ENCODE measurements around the gene NUDT14. TPM values are rescaled to one million over a fixed set of nuclear protein-coding genes. Genes with fewer than 3 reads are reported as not detected.

The NUDT14 gene
- polyA plus RNA-seq, 3 donors, result 22.0 to 37.4 (median 23.9) TPM

DNA sequence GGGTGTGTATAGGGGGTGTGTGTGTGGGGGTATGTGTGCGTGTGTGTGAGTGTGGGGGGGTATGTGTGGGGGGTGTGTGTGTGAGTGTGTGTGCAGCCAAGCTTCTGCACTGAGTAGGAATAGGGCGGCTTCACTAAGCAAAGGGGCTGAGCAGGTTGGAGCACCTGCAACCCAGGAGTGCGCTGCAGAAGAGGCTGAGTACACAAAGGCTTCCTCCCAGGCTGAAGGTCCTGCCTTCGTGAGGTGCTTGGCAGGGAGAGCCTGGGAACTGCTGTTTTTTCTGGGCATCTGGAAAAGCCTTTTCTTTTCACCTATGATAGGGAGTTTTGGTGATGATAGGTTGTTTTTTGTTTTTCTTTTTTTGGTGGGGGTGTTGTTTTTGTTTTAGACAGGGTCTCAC is 6.0 kb upstream of the NUDT14 start:
- Mint-ChIP-seq H3K27ac (no peak overlapping the region), H3K27me3 (ENCODE audit: low read depth in 3 of 3) (peaks cover 16 to 56% (median 22%) of the 10 kb centered on the region in 3 donors), H3K4me1 (peaks cover 10% of the 10 kb centered on the region), H3K36me3 (no peaks in the 10 kb centered on the region), H3K4me3 (no peak overlapping the region), H3K9me3 (peaks cover 5 to 13% (median 9%) of the 10 kb centered on the region in 7 donors)
- peaks cover 4 to 10% of the 10 kb centered on the region in 2 donors for H3K9me3 ChIP-seq (replicated peaks in 1 of 2; ENCODE audit: control insufficient read depth in 1 of 2, insufficient read depth in 1 of 2, low read length in 2 of 2)
- no peaks in the 10 kb centered on the region for H4K20me1 ChIP-seq (ENCODE audit: insufficient read depth, low read length)
- TF ChIP-seq, protein P1, sequence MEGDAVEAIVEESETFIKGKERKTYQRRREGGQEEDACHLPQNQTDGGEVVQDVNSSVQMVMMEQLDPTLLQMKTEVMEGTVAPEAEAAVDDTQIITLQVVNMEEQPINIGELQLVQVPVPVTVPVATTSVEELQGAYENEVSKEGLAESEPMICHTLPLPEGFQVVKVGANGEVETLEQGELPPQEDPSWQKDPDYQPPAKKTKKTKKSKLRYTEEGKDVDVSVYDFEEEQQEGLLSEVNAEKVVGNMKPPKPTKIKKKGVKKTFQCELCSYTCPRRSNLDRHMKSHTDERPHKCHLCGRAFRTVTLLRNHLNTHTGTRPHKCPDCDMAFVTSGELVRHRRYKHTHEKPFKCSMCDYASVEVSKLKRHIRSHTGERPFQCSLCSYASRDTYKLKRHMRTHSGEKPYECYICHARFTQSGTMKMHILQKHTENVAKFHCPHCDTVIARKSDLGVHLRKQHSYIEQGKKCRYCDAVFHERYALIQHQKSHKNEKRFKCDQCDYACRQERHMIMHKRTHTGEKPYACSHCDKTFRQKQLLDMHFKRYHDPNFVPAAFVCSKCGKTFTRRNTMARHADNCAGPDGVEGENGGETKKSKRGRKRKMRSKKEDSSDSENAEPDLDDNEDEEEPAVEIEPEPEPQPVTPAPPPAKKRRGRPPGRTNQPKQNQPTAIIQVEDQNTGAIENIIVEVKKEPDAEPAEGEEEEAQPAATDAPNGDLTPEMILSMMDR (IDR thresholded peaks at IDR 0.05), result no peak
- no peak overlapping the region for H3K4me3 ChIP-seq (replicated peaks in 1 of 3; ENCODE audit: low read depth in 2 of 3, low read length in 3 of 3)
- no peaks in the 10 kb centered on the region for H3K79me2 ChIP-seq (ENCODE audit: insufficient read depth, low read length)
- no peaks in the 10 kb centered on the region for H3K36me3 ChIP-seq (replicated peaks in 1 of 2; ENCODE audit: control insufficient read depth in 1 of 2, insufficient read depth in 2 of 2, low read length in 2 of 2)
- H3K4me1 ChIP-seq (ENCODE audit: control insufficient read depth in 1 of 2, insufficient read depth in 2 of 2, low read length in 2 of 2), result peaks cover 8 to 10% of the 10 kb centered on the region in 2 donors
- 78% methylated on average over 3 of the region's 4 CpGs for WGBS (ENCODE audit: insufficient coverage)
- no peak for DNase-seq
- H3K27me3 ChIP-seq (ENCODE audit: control insufficient read depth in 2 of 2, insufficient read depth in 2 of 2, low read length in 2 of 2), result peaks cover 0 to 10% of the 10 kb centered on the region in 2 donors
- intact Hi-C loops (cut with micrococcal nuclease), result no loop called here
- H3K27ac ChIP-seq (ENCODE audit: low read depth in 1 of 2, low read length in 2 of 2), result no peak overlapping the region
- H3K4me2 ChIP-seq (replicated peaks; ENCODE audit: extremely low read depth, low read length, poor library complexity, severe bottlenecking), result no peak overlapping the region
- H3K9ac ChIP-seq (ENCODE audit: insufficient read depth, low read length, poor library complexity, severe bottlenecking), result no peak overlapping the region
- no peak overlapping the region for H2AFZ ChIP-seq (ENCODE audit: insufficient read depth, low read depth, low read length, poor library complexity, severe bottlenecking)

DNA sequence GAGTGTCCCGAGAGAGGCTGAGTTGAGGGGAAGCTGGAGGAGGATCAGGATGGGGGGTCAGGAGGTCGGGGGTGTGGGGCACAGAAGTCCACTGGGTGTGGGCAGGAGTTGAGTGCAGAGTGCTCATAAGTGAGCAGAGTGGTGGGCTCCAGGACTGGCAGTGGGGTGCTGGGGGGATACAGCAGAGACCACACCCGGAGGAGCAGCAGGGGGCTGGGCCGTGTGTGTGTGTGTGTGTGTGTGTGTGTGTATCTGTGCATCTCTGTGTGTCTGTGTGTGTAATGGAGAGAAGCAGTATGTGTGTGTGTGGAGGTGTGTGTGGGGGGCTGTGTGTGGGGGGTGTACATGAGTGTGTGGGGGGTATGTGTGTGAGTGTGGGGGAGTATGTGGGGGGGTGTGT is 4.9 kb upstream of the NUDT14 start:
- intact Hi-C loops (cut with micrococcal nuclease), result no loop called here
- no peak overlapping the region for H3K4me2 ChIP-seq (replicated peaks; ENCODE audit: extremely low read depth, low read length, poor library complexity, severe bottlenecking)
- H3K36me3 ChIP-seq (replicated peaks in 1 of 2; ENCODE audit: control insufficient read depth in 1 of 2, insufficient read depth in 2 of 2, low read length in 2 of 2), result no peaks in the 10 kb centered on the region
- H3K4me1 ChIP-seq (ENCODE audit: control insufficient read depth in 1 of 2, insufficient read depth in 2 of 2, low read length in 2 of 2), result peaks cover 16 to 19% of the 10 kb centered on the region in 2 donors
- no peaks in the 10 kb centered on the region for H3K79me2 ChIP-seq (ENCODE audit: insufficient read depth, low read length)
- no peak overlapping the region for H3K27ac ChIP-seq (ENCODE audit: low read depth in 1 of 2, low read length in 2 of 2)
- peaks cover 5 to 13% (median 9%) of the 10 kb centered on the region in 7 donors for H3K9me3 Mint-ChIP-seq
- H3K4me3 ChIP-seq (replicated peaks in 1 of 3; ENCODE audit: low read depth in 2 of 3, low read length in 3 of 3), result no peak overlapping the region
- TF ChIP-seq, protein P1 (IDR thresholded peaks at IDR 0.05), result no peak
- H4K20me1 ChIP-seq (ENCODE audit: insufficient read depth, low read length), result no peaks in the 10 kb centered on the region
- H2AFZ ChIP-seq (ENCODE audit: insufficient read depth, low read depth, low read length, poor library complexity, severe bottlenecking), result no peak overlapping the region
- H3K27me3 Mint-ChIP-seq (ENCODE audit: low read depth in 3 of 3), result peaks cover 14 to 53% (median 26%) of the 10 kb centered on the region in 3 donors
- peaks cover 4 to 10% of the 10 kb centered on the region in 2 donors for H3K9me3 ChIP-seq (replicated peaks in 1 of 2; ENCODE audit: control insufficient read depth in 1 of 2, insufficient read depth in 1 of 2, low read length in 2 of 2)
- no peak overlapping the region for H3K27ac Mint-ChIP-seq
- DNase-seq, result no peak
- no peak overlapping the region for H3K4me3 Mint-ChIP-seq
- H3K9ac ChIP-seq (ENCODE audit: insufficient read depth, low read length, poor library complexity, severe bottlenecking), result no peak overlapping the region
- 28% methylated on average over 2 of the region's 4 CpGs for WGBS (ENCODE audit: insufficient coverage)
- no peaks in the 10 kb centered on the region for H3K36me3 Mint-ChIP-seq
- H3K4me1 Mint-ChIP-seq, result peaks cover 13% of the 10 kb centered on the region
- H3K27me3 ChIP-seq (ENCODE audit: control insufficient read depth in 2 of 2, insufficient read depth in 2 of 2, low read length in 2 of 2), result peaks cover 0 to 10% of the 10 kb centered on the region in 2 donors
